Stimulated activated CD4-positive, alpha-beta T cell treated with anti-CD3 and anti-CD28 coated beads, TNF-alpha, amount 100 ng/mL, for 24 hours (primary cell): Measurements from ENCODE around the gene VAV1.

Experiments used
- DNase-seq, 3 experiments: peaks; one replicate each; pipeline ENCODE4 v3.0.0-alpha.2; 2020; ENCODE audit warnings: low read depth in 3 of 3

VAV1 gene

GRCh38 chr19:6890401-6890913 is 117.9 kb downstream of the VAV1 start:
- no peak for DNase-seq

GRCh38 chr19:6890938-6891337 is 118.4 kb downstream of the VAV1 start:
- DNase-seq, result peak; percentile 7 to 45 (median 18)

DNA sequence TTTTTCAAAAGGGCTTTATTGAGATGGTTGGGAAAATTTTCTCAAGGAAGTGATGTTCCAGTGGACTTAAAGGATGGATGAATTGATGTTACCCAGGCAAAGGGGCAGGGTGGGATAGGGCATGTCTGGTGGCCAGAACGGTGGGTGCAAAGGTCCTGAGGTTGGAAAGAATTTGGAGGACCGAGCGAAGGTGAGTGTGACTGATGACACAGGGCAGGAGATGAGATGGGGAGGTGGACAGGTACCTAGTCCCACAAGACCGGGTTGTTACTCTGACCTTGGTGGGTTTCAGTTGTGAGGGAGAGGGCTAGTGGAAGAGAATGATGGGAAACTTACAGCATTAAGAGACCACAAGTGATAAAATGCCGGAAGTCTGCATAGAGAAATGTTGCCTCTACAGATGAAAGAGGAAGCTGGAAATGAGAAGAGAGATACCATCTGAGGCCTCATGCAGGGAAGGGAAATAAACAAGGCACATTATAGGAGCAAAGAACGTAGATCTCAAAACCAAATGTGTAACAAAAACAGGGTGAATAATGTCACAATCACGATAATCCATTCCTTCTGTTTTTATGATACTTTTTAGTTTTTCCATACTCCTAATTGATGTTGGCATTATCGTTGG is 119.4 kb downstream of the VAV1 start:
- no peak for DNase-seq

GRCh38 chr19:6894313-6894712 is 121.8 kb downstream of the VAV1 start:
- DNase-seq, result no peak

- no peak for DNase-seq
Measured at GRCh38 chr19:6903446-6903845, 130.9 kb downstream of the VAV1 start.

- DNase-seq, result no peak
Measured at GRCh38 chr19:6906559-6907060, 134.1 kb downstream of the VAV1 start.
